ENCODE measurements around the gene ZBTB32. TPM values are rescaled to one million over a fixed set of nuclear protein-coding genes. Genes with fewer than 3 reads are reported as not detected.

ZBTB32 gene
- total RNA-seq, 2 experiments from 2014 or later: 2.2 to 3.3 TPM

GRCh38 chr19:35718345-35719041 lies 14.1 kb downstream of the ZBTB32 start:
- Histone ChIP-seq H3K27me3 (ENCODE audit: control insufficient read depth in 1 of 2, insufficient read depth in 2 of 2, low read length in 2 of 2) (no peaks in the 10 kb centered on the region), H3K36me3 (ENCODE audit: insufficient read depth, low read length) (peaks cover 36% of the 10 kb centered on the region), H3K4me1 (ENCODE audit: insufficient read depth, low read length) (peaks cover 56% of the 10 kb centered on the region), H3K27ac (ENCODE audit: low read depth in 1 of 2, low read length in 2 of 2) (peak overlapping the region; percentile 44 to 56), H3K4me3 (ENCODE audit: low read length) (peak overlapping the region; percentile 83), H3K9me3 (ENCODE audit: control insufficient read depth in 1 of 2, insufficient read depth in 1 of 2, low read length in 2 of 2) (no peaks in the 10 kb centered on the region)
- Mint-ChIP-seq H3K9me3 (no peaks in the 10 kb centered on the region), H3K36me3 (ENCODE audit: low read depth) (peaks cover 49% of the 10 kb centered on the region), H3K4me3 (peak overlapping the region; percentile 95), H3K4me1 (ENCODE audit: low read depth) (peaks cover 55% of the 10 kb centered on the region), H3K27me3 (no peaks in the 10 kb centered on the region), H3K27ac (peak overlapping the region; percentile 87)
- DNase-seq (peak in 12 of 14 experiments; percentile 23 to 68 (median 38)), ATAC-seq (ENCODE audit: poor library complexity) (no peak)
- intact Hi-C loops (cut with DNase I, micrococcal nuclease): loop anchor here (5.0 to 10.0 kb wide), 3 partner anchors 39 to 454 kb away; partner anchors contain the start of genes COX6B1 (in 1 of the 2), HSPB6 (in 1 of the 2), PROSER3 (in 1 of the 2) and USF2 (in 1 of the 2)
- POLR2A ChIA-PET: interaction anchor here (1.0 to 2.1 kb wide), 12 partner anchors 9 to 396 kb away, joined by 3 to 20 read pairs (median 5); partner anchors contain the start of genes COX6B1, IGFLR1, LIN37 and POLR2I
- TF ChIP-seq CTCF (IDR thresholded peaks at IDR 0.05): no peak
- CTCF ChIA-PET: no interaction called here

GRCh38 chr19:35719402-35720162 lies 15.2 kb downstream of the ZBTB32 start:
- H3K27ac ChIP-seq (ENCODE audit: low read depth in 1 of 2, low read length in 2 of 2): no peak overlapping the region
- POLR2A ChIA-PET: interaction anchor here (1.0 to 2.1 kb wide), 9 partner anchors 8 to 71 kb away, joined by 3 to 20 read pairs (median 10); partner anchors contain the start of genes COX6B1, IGFLR1, LIN37 and PSENEN
- intact Hi-C loops (cut with DNase I, micrococcal nuclease): loop anchor here (5.0 to 10.0 kb wide), 3 partner anchors 38 to 455 kb away; partner anchors contain the start of genes COX6B1 (in 1 of the 2), HSPB6 (in 1 of the 2), PROSER3 (in 1 of the 2) and USF2 (in 1 of the 2)

More at GRCh38 chr19:35719402-35720162, 15.2 kb downstream of the ZBTB32 start:
- CTCF ChIA-PET: no interaction called here
- no peak for TF ChIP-seq CTCF (IDR thresholded peaks at IDR 0.05)
- peak overlapping the region; percentile 95 for H3K4me3 Mint-ChIP-seq
- DNase-seq: peak in 1 of 14 experiments; percentile 34
- no peaks in the 10 kb centered on the region for H3K9me3 Mint-ChIP-seq
- H3K36me3 ChIP-seq (ENCODE audit: insufficient read depth, low read length): peaks cover 47% of the 10 kb centered on the region
- peak overlapping the region; percentile 87 for H3K27ac Mint-ChIP-seq
- H3K4me3 ChIP-seq (ENCODE audit: low read length): peak overlapping the region; percentile 83
- no peaks in the 10 kb centered on the region for H3K27me3 ChIP-seq (ENCODE audit: control insufficient read depth in 1 of 2, insufficient read depth in 2 of 2, low read length in 2 of 2)
- H3K36me3 Mint-ChIP-seq (ENCODE audit: low read depth): peaks cover 58% of the 10 kb centered on the region
- no peaks in the 10 kb centered on the region for H3K27me3 Mint-ChIP-seq
- peaks cover 45% of the 10 kb centered on the region for H3K4me1 ChIP-seq (ENCODE audit: insufficient read depth, low read length)
- H3K4me1 Mint-ChIP-seq (ENCODE audit: low read depth): peaks cover 45% of the 10 kb centered on the region
- H3K9me3 ChIP-seq (ENCODE audit: control insufficient read depth in 1 of 2, insufficient read depth in 1 of 2, low read length in 2 of 2): no peaks in the 10 kb centered on the region
- no peak for ATAC-seq (ENCODE audit: poor library complexity)

All from CD4-positive, alpha-beta T cell (primary cell).